T-helper 1 cell treated with Interleukin-12 subunit alpha and Interleukin-12 subunit beta and Interleukin-4 antibody, amounts not matched to agents 30 ng/mL and 1 ng/mL, for 36 hours (primary cell): ENCODE data around the gene MLX. TPM values are rescaled to one million over a fixed set of nuclear protein-coding genes. Genes with fewer than 3 reads are reported as not detected.

Source experiments
- intact Hi-C: fragments of 100-400 bp; cut with micrococcal nuclease; formaldehyde crosslinking; loops from one replicate; pipeline ENCODE4 v1.15.1; 2024
- total RNA-seq: library from RNA; stranded (reverse); gene quantifications from 2 replicates; pipeline ENCODE4 v1.2.3, GENCODE V29; 2022

The MLX gene
- 72.9 and 75.0 TPM in 2 replicates for total RNA-seq

- intact Hi-C loops: loop anchor here (1.0 to 10.0 kb wide), 3 partner anchors 10 to 918 kb away; partner anchors contain the start of genes DHX8, PSMC3IP, RETREG3 and TUBG1
Measured at GRCh38 chr17:42566883-42567573, at the start of gene MLX. Gene MLX (plus strand): TSS chr17:42567100. CDS start chr17:42567125, 25 bp downstream.

- intact Hi-C loops: loop anchor here (1.0 kb wide), 5 partner anchors 78 to 295 kb away; no protein-coding TSS in a partner anchor
Measured at GRCh38 chr17:42517516-42517915, 49.4 kb upstream of the MLX start.

- intact Hi-C loops: no loop called here
Measured at GRCh38 chr17:42518046-42518754, 48.7 kb upstream of the MLX start.

GRCh38 chr17:42518755-42519545 lies 48.0 kb upstream of the MLX start:
- intact Hi-C loops: no loop called here

GRCh38 chr17:42519546-42520491 lies 47.1 kb upstream of the MLX start:
- intact Hi-C loops: no loop called here

- intact Hi-C loops: no loop called here
Measured at GRCh38 chr17:42520540-42520951, 46.4 kb upstream of the MLX start.

DNA sequence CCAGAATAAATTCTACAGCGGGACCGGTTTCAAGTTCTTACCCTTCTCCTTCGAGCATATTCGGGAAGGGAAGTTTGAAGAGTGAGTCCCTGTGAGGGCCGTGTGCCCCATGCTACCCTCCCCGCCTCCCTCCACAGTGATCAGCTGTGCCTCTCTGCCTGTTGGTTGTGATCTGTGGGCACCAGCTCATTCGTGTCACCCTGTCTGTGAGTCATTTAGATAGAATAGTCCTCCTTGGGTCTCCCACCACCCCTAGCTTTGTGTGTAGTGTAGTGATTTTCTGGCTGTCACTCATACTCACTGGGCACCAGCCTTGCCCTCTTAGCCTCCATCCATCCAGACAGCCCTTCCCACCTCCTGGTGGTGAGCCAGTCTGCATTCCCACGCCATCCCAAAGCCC lies 45.9 kb upstream of the MLX start:
- intact Hi-C loops: no loop called here

DNA sequence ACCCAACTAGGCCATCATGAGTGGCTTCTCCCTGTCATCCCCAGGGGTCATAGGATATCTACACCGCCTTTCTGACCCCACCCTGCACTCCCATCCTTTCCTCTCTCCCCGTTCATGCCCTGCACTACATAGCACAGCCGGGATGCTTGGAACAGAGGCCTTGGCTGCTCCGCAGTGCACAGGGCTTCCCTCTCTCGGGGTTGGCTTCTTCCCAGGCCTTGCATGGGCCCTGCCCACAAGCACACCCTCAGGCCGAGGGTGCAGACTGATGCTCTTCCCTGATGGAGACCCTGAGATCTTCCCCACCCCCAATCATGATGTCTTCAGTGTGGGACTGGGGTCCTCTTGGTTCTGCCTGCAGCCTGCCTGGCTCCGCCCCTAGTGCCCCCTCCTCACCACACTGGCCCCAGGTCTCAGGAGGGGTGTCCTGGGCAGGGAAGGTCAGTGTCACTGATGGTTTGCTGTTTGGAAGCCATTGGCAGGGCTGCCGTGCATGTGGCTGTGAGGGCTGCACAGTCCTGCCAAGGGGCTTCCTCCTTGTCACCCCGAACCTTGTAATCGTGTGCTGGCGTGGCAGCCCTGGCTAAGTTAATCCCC lies 45.1 kb upstream of the MLX start:
- intact Hi-C loops: no loop called here

GRCh38 chr17:42522263-42522790 lies 44.6 kb upstream of the MLX start:
- intact Hi-C loops: no loop called here

GRCh38 chr17:42522798-42523278 lies 44.1 kb upstream of the MLX start:
- intact Hi-C loops: no loop called here

DNA sequence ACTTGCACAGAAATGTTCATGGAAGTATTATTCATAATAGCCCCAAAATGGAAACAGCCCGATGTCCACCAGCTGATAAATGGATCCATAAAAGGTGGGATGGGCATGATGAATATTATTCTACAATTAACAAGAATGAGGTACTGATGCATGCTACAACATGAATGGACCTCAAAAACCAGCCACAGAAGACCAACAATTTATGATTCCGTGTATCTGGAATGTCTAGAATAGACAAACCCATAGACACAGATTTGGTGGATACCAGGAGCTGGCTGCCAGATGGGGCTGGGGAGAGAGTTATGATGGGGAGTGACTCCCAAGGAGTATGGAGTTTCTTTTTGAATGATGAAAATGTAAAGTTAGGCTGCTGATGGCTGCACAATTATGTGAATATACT lies 41.7 kb upstream of the MLX start:
- intact Hi-C loops: no loop called here

DNA sequence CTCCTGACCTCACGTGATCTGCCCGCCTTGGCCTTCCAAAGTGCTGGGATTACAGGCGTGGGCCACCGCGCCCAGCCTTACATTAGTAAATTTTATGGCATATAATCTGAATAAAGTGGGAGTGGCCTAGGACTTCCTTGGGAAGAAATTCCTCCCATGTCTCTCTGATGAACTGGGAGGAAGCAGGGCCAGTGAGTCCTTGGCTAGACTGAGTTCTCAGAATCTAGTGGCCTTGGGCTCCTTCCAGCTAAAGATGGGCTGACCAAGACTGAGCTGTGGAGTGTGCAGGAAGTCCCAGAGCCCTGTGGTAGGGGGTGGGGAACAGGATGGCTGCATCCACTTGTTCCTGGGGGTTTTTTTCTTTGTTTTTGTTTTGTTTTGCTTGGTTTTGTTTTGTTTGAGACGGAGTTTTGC lies 40.9 kb upstream of the MLX start:
- intact Hi-C loops: no loop called here

- intact Hi-C loops: loop anchor here (1.0 kb wide), 2 partner anchors 100 to 121 kb away; no protein-coding TSS in a partner anchor
Measured at GRCh38 chr17:42527932-42528331, 39.0 kb upstream of the MLX start.

GRCh38 chr17:42529061-42529460 lies 37.8 kb upstream of the MLX start:
- intact Hi-C loops: no loop called here

GRCh38 chr17:42530952-42531454 lies 35.9 kb upstream of the MLX start:
- intact Hi-C loops: no loop called here

GRCh38 chr17:42531455-42532354 lies 35.2 kb upstream of the MLX start:
- intact Hi-C loops: no loop called here

- intact Hi-C loops: loop anchor here (1.0 to 5.0 kb wide), 5 partner anchors 42 to 519 kb away; partner anchors contain the start of genes DNAJC7, KCNH4, PLEKHH3 and PSMC3IP
Measured at GRCh38 chr17:42535155-42536047, 31.5 kb upstream of the MLX start.
